GM12892 (cell line): ENCODE results near the gene DISP3.

ENCODE experiments used
- DNase-seq: peaks from one replicate; pipeline ENCODE4 v3.0.0; 2011; ENCODE audit not compliant: insufficient read length
- FAIRE-seq: peaks from 2 replicates; lab custom pipeline; 2011; peaks lifted over from hg19 to GRCh38; lab: Jason Lieb, UNC
- POLR2A ChIP-seq: IDR thresholded peaks from 2 replicates; pipeline ENCODE4 v1.6.1; 2011; ENCODE audit warnings: low read depth, low read length, control low read depth
- POLR2AphosphoS5 ChIP-seq: IDR thresholded peaks from 2 replicates; pipeline ENCODE4 v1.6.1; 2011; ENCODE audit warnings: low read depth, low read length, control low read depth
- TAF1 ChIP-seq: IDR thresholded peaks from 2 replicates; pipeline ENCODE4 v1.6.1; 2011; ENCODE audit warnings: low read depth, mild to moderate bottlenecking, control low read depth, low read length, borderline replicate concordance

The DISP3 gene

GRCh38 chr1:11462224-11462923 lies 16.6 kb upstream of the DISP3 start:
- DNase-seq (no peak), FAIRE-seq (no peak)
- TF ChIP-seq TAF1 (no peak), POLR2A (no peak), POLR2AphosphoS5 (no peak)

GRCh38 chr1:11463177-11463576 lies 15.8 kb upstream of the DISP3 start:
- TF ChIP-seq TAF1 (no peak), POLR2AphosphoS5 (no peak), POLR2A (no peak)
- FAIRE-seq (no peak), DNase-seq (no peak)

GRCh38 chr1:11465307-11465706 lies 13.6 kb upstream of the DISP3 start:
- TF ChIP-seq POLR2AphosphoS5 (no peak), TAF1 (no peak)
- DNase-seq = no peak
- no peak for FAIRE-seq

- no peak for FAIRE-seq
These were observed 12.5 kb upstream of the DISP3 start for GRCh38 chr1:11466416-11466815.

GRCh38 chr1:11468878-11469277 lies 10.1 kb upstream of the DISP3 start:
- DNase-seq = no peak
- FAIRE-seq = no peak
- TF ChIP-seq POLR2AphosphoS5 = no peak
- TF ChIP-seq POLR2A = no peak
- no peak for TF ChIP-seq TAF1

More at GRCh38 chr1:11466416-11466815, 12.5 kb upstream of the DISP3 start:
- TF ChIP-seq TAF1 = no peak
- TF ChIP-seq POLR2AphosphoS5 = no peak
- no peak for TF ChIP-seq POLR2A
- no peak for DNase-seq

GRCh38 chr1:11470912-11471311 lies 8.0 kb upstream of the DISP3 start:
- TF ChIP-seq TAF1 (no peak), POLR2A (no peak), POLR2AphosphoS5 (no peak)
- FAIRE-seq (no peak), DNase-seq (no peak)

GRCh38 chr1:11471473-11471872 lies 7.5 kb upstream of the DISP3 start:
- TF ChIP-seq TAF1 (no peak), POLR2AphosphoS5 (no peak), POLR2A (no peak)
- DNase-seq = no peak
- no peak for FAIRE-seq

GRCh38 chr1:11472284-11472683 lies 6.7 kb upstream of the DISP3 start:
- TF ChIP-seq TAF1 (no peak), POLR2A (no peak), POLR2AphosphoS5 (no peak)
- DNase-seq (no peak), FAIRE-seq (no peak)

GRCh38 chr1:11472741-11473140 lies 6.2 kb upstream of the DISP3 start:
- DNase-seq (no peak), FAIRE-seq (no peak)
- no peak for TF ChIP-seq POLR2AphosphoS5
- no peak for TF ChIP-seq POLR2A
- no peak for TF ChIP-seq TAF1

- no peak for DNase-seq
- TF ChIP-seq POLR2A = no peak
- TF ChIP-seq TAF1 = no peak
- TF ChIP-seq POLR2AphosphoS5 = no peak
- no peak for FAIRE-seq
These were observed 5.4 kb upstream of the DISP3 start for GRCh38 chr1:11473491-11474034.

GRCh38 chr1:11474826-11475225 lies 4.1 kb upstream of the DISP3 start:
- FAIRE-seq (no peak), DNase-seq (no peak)
- TF ChIP-seq POLR2A (no peak), POLR2AphosphoS5 (no peak), TAF1 (no peak)

GRCh38 chr1:11475748-11476147 lies 3.2 kb upstream of the DISP3 start:
- FAIRE-seq = no peak
- TF ChIP-seq POLR2A = no peak
- TF ChIP-seq POLR2AphosphoS5 = no peak
- no peak for TF ChIP-seq TAF1
- no peak for DNase-seq

- FAIRE-seq = no peak
- TF ChIP-seq POLR2A (no peak), TAF1 (no peak), POLR2AphosphoS5 (no peak)
- no peak for DNase-seq
These were observed 522 bp downstream of the DISP3 start for GRCh38 chr1:11479375-11479979.

GRCh38 chr1:11481019-11481418 lies 2.1 kb downstream of the DISP3 start:
- TF ChIP-seq TAF1 (no peak), POLR2AphosphoS5 (no peak), POLR2A (no peak)
- FAIRE-seq (no peak), DNase-seq (no peak)
